SK-N-SH (cell line): ENCODE measurements around the gene KRTAP4-16.

ENCODE experiments used
- MXI1 ChIP-seq: IDR thresholded peaks from 2 replicates; pipeline ENCODE4 v1.6.1; 2012; ENCODE audit warnings: mild to moderate bottlenecking, low read depth, low read length, improper control_type of control experiment
- NRF1 ChIP-seq: IDR thresholded peaks from 2 replicates; pipeline ENCODE4 v1.6.1; 2012; ENCODE audit warnings: low read depth, mild to moderate bottlenecking, low read length
- POLR2AphosphoS5 ChIP-seq: IDR thresholded peaks from 2 replicates; pipeline ENCODE4 v1.6.1; 2012; ENCODE audit warnings: low read depth, low read length
- RAD21 ChIP-seq: IDR thresholded peaks from 2 replicates; pipeline ENCODE4 v1.6.1; 2012; ENCODE audit warnings: mild to moderate bottlenecking, low read length
- RFX5 ChIP-seq: IDR thresholded peaks from 2 replicates; pipeline ENCODE4 v1.6.1; 2012; ENCODE audit warnings: mild to moderate bottlenecking, improper control_type of control experiment, low read length
- TEAD4 ChIP-seq: IDR thresholded peaks from 2 replicates; pipeline ENCODE4 v1.4.0; 2012; ENCODE audit warnings: mild to moderate bottlenecking, borderline replicate concordance; ENCODE audit not compliant: insufficient read depth
- TF ChIP-seq, protein P1 (sequence below): fragments of 150-350 bp; IDR thresholded peaks from 2 replicates; pipeline ENCODE4 v1.6.1; 2016; ENCODE audit warnings: mild to moderate bottlenecking, low read depth, low read length
- TF ChIP-seq, protein P2 (sequence below): fragments of 200-600 bp; sonication (generic); IDR thresholded peaks from 2 replicates; pipeline ENCODE4 v1.6.1; 2017; ENCODE audit warnings: antibody characterized with exemption, mild to moderate bottlenecking, moderate library complexity

DNA sequence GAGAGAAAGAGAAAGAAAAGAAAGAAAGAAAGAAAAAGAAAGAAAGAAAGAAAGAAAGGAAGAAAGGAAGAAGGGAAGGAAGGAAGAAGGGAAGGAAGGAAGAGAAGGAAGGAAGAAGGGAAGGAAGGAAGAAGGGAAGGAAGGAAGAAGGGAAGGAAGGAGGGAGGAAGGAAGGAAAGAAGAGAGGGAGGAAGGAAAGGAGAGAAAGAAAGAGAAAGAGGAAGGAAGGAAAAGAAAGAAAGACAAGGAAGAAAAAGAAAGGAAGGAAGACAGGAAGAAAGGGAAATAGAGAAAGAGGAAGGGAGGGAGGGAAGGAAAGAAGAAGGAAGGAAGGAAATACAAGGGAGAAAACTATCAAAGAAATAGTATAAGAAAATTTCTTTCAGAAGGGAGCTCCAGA, 25.2 kb downstream of the KRTAP4-16 start:
- TF ChIP-seq, protein P1, sequence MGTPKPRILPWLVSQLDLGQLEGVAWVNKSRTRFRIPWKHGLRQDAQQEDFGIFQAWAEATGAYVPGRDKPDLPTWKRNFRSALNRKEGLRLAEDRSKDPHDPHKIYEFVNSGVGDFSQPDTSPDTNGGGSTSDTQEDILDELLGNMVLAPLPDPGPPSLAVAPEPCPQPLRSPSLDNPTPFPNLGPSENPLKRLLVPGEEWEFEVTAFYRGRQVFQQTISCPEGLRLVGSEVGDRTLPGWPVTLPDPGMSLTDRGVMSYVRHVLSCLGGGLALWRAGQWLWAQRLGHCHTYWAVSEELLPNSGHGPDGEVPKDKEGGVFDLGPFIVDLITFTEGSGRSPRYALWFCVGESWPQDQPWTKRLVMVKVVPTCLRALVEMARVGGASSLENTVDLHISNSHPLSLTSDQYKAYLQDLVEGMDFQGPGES, result no peak
- TF ChIP-seq, protein P2, sequence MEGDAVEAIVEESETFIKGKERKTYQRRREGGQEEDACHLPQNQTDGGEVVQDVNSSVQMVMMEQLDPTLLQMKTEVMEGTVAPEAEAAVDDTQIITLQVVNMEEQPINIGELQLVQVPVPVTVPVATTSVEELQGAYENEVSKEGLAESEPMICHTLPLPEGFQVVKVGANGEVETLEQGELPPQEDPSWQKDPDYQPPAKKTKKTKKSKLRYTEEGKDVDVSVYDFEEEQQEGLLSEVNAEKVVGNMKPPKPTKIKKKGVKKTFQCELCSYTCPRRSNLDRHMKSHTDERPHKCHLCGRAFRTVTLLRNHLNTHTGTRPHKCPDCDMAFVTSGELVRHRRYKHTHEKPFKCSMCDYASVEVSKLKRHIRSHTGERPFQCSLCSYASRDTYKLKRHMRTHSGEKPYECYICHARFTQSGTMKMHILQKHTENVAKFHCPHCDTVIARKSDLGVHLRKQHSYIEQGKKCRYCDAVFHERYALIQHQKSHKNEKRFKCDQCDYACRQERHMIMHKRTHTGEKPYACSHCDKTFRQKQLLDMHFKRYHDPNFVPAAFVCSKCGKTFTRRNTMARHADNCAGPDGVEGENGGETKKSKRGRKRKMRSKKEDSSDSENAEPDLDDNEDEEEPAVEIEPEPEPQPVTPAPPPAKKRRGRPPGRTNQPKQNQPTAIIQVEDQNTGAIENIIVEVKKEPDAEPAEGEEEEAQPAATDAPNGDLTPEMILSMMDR, result no peak
- TF ChIP-seq POLR2AphosphoS5, result no peak
- TF ChIP-seq TEAD4, result no peak
- no peak for TF ChIP-seq RAD21
- no peak for TF ChIP-seq RFX5
- TF ChIP-seq NRF1, result no peak
- TF ChIP-seq MXI1, result no peak
